NCI-H1417 treated with DMSO at 0.1 percent for 48 hours (cell line): Measurements from ENCODE around the gene RPS23.

ENCODE experiments used
- DNase-seq: peaks from one replicate; lab custom pipeline; 2025; lab: John Stamatoyannopoulos, UW

RPS23 gene

GRCh38 chr5:82277987-82278710, at the start of gene RPS23:
Gene RPS23 (minus strand): TSS chr5:82278354. CDS start chr5:82278323, 31 bp downstream.
- peak; percentile 63 for DNase-seq

GRCh38 chr5:82327941-82328340, 49.8 kb upstream of the RPS23 start:
- no peak for DNase-seq

- no peak for DNase-seq
Observed at GRCh38 chr5:82325996-82326395, 47.8 kb upstream of the RPS23 start.

GRCh38 chr5:82325155-82325554, 47.0 kb upstream of the RPS23 start:
- DNase-seq: no peak

- DNase-seq: no peak
Observed at GRCh38 chr5:82320966-82321365, 42.8 kb upstream of the RPS23 start.

GRCh38 chr5:82319651-82320376, 41.7 kb upstream of the RPS23 start:
- DNase-seq: no peak

GRCh38 chr5:82319192-82319591, 41.0 kb upstream of the RPS23 start:
- no peak for DNase-seq

GRCh38 chr5:82314964-82315758, 37.0 kb upstream of the RPS23 start:
- DNase-seq: no peak

- no peak for DNase-seq
Observed at GRCh38 chr5:82313016-82313415, 34.9 kb upstream of the RPS23 start.

- DNase-seq: no peak
Observed at GRCh38 chr5:82312373-82312856, 34.3 kb upstream of the RPS23 start.

- DNase-seq: no peak
Observed at GRCh38 chr5:82309091-82309531, 31.0 kb upstream of the RPS23 start.

- DNase-seq: no peak
Observed at GRCh38 chr5:82308416-82308815, 30.3 kb upstream of the RPS23 start.

GRCh38 chr5:82307451-82307850, 29.3 kb upstream of the RPS23 start:
- DNase-seq: no peak

- no peak for DNase-seq
Observed at GRCh38 chr5:82306151-82306550, 28.0 kb upstream of the RPS23 start.

- DNase-seq: no peak
Observed at GRCh38 chr5:82301190-82301589, 23.0 kb upstream of the RPS23 start.

- no peak for DNase-seq
Observed at GRCh38 chr5:82298668-82299067, 20.5 kb upstream of the RPS23 start.

- DNase-seq: no peak
Observed at GRCh38 chr5:82297711-82298110, 19.6 kb upstream of the RPS23 start.

- DNase-seq: no peak
Observed at GRCh38 chr5:82296929-82297328, 18.8 kb upstream of the RPS23 start.

- no peak for DNase-seq
Observed at GRCh38 chr5:82295959-82296531, 17.9 kb upstream of the RPS23 start.

- DNase-seq: no peak
Observed at GRCh38 chr5:82295144-82295543, 17.0 kb upstream of the RPS23 start.

- no peak for DNase-seq
Observed at GRCh38 chr5:82291420-82291819, 13.3 kb upstream of the RPS23 start.

- DNase-seq: no peak
Observed at GRCh38 chr5:82290908-82291307, 12.8 kb upstream of the RPS23 start.
